ENCODE results near the gene SFXN5.

SFXN5 gene

GRCh38 chr2:73071360-73072128, at the start of gene SFXN5:
Gene SFXN5 (minus strand): TSS chr2:73071712. CDS start chr2:73071705, 7 bp downstream.
- no peaks in the 10 kb centered on the region for H3K9me3 ChIP-seq (ENCODE audit: control insufficient read depth, insufficient read depth, low read depth, low read length)
- H3K4me1 ChIP-seq (ENCODE audit: control insufficient read depth, insufficient read depth, low read length): no peaks in the 10 kb centered on the region; the same call in 1 of the 2 replicates
- ChIA-PET POLR2A (interaction anchor here (0.5 to 1.6 kb wide), 5 partner anchors 10 to 92 kb away, joined by 3 to 5 read pairs (median 3); partner anchors contain the start of gene RAB11FIP5), CTCF (interaction anchor here (0.7 kb wide), 1 partner anchor 23 kb away, joined by 4 read pairs; no protein-coding TSS in a partner anchor)
- peak within 1 kb of the TSS; percentile 90 for H3K4me3 ChIP-seq (ENCODE audit: low read depth, low read length)
- peaks cover 3 to 34% of the 10 kb centered on the region in 2 experiments; a peak in 2 of 3 replicates for H3K36me3 ChIP-seq (ENCODE audit: control insufficient read depth in 2 of 2, insufficient read depth in 1 of 2, low read length in 2 of 2)
- peak within 1 kb of the TSS; percentile 80 for H3K27ac ChIP-seq (ENCODE audit: extremely low read depth, low read depth, low read length)
- TF ChIP-seq PRDM6 (tag by site-specific recombination; IDR thresholded peaks at IDR 0.05): no peak
- TF ChIP-seq ZNF121 (tag by site-specific recombination; IDR thresholded peaks at IDR 0.05): no peak
- no peak for TF ChIP-seq ZNF132 (tag by site-specific recombination; IDR thresholded peaks at IDR 0.05; ENCODE audit: borderline replicate concordance)
- peak; percentile 85 for TF ChIP-seq BCL11B (tag by site-specific recombination; IDR thresholded peaks at IDR 0.05; ENCODE audit: low read depth)
- no peak for TF ChIP-seq PRDM2 (tag by site-specific recombination; IDR thresholded peaks at IDR 0.05; ENCODE audit: borderline replicate concordance)
- peak; percentile 20; the same call in 1 of the 2 replicates for TF ChIP-seq KLF1 (tag by site-specific recombination; IDR thresholded peaks at IDR 0.05)
- no peak for TF ChIP-seq ZNF140 (tag by site-specific recombination; IDR thresholded peaks at IDR 0.05)
- peak; percentile 85 for TF ChIP-seq ZBTB7A (tag by site-specific recombination; IDR thresholded peaks at IDR 0.05; ENCODE audit: low read depth)
- no peak for TF ChIP-seq ZNF157 (tag by site-specific recombination; IDR thresholded peaks at IDR 0.05)
- no peak; the same call in 1 of the 2 replicates for TF ChIP-seq ZBTB48 (tag by site-specific recombination; IDR thresholded peaks at IDR 0.05)
- no peak; the same call in 1 of the 2 replicates for TF ChIP-seq ZNF501 (tag by site-specific recombination; IDR thresholded peaks at IDR 0.05)
- TF ChIP-seq ZNF416 (tag by site-specific recombination; IDR thresholded peaks at IDR 0.05): no peak
- TF ChIP-seq MEIS1 (CRISPR knock-in tag; IDR thresholded peaks at IDR 0.05; ENCODE audit: borderline replicate concordance): no peak
- no peak for TF ChIP-seq ZSCAN4 (tag by site-specific recombination; IDR thresholded peaks at IDR 0.05)
- no peak for TF ChIP-seq ZNF114 (tag by site-specific recombination; IDR thresholded peaks at IDR 0.05)
- TF ChIP-seq ZNF692 (tag by site-specific recombination; IDR thresholded peaks at IDR 0.05): peak; percentile 97
- TF ChIP-seq ZNF398 (tag by site-specific recombination; IDR thresholded peaks at IDR 0.05): peak; percentile 29; the same call in 1 of the 2 replicates
- TF ChIP-seq ZBTB49 (tag by site-specific recombination; IDR thresholded peaks at IDR 0.05; ENCODE audit: low read depth): no peak
- TF ChIP-seq ZNF529 (tag by site-specific recombination; IDR thresholded peaks at IDR 0.05; ENCODE audit: insufficient replicate concordance): no peak
- no peak; the same call in 1 of the 2 replicates for TF ChIP-seq GFI1B (tag by site-specific recombination; IDR thresholded peaks at IDR 0.05)
- no peak for TF ChIP-seq ZNF155 (tag by site-specific recombination; IDR thresholded peaks at IDR 0.05)
- no peak for TF ChIP-seq ZNF404 (tag by site-specific recombination; IDR thresholded peaks at IDR 0.05)

All from HEK293 (cell line).